Measurements from ENCODE around the gene STN1. TPM values are rescaled to one million over a fixed set of nuclear protein-coding genes. Genes with fewer than 3 reads are reported as not detected.
A peak's percentile ranks its signal among the peaks of the same experiment; 100 is the strongest.

Gene STN1
- total and polyA plus RNA-seq, 2 of the 4 experiments (the other 2 are of a cell fraction) = 17.8 to 32.3 TPM

DNA sequence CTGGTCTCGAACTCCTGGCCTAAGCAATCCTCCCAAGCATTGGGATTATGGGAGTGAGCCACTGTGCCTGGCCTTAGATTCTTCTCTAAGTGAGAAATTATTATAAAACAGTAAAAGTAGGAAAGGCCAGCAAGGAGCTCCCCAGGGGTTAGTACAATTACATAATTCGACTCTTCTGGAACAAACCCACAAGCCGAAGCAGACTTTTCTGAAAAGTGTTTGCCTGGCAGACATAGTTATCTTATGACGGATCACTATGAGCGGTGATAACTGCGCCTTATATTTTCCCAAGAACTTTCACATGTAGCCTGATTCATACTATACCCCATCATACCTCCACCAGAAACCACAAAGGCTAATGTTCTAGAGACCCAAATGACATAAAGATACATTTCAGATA lies 32.4 kb downstream of the STN1 start:
- no peak overlapping the region for H3K14ac ChIP-seq (replicated peaks; ENCODE audit: low read depth, low read length)
- H3K4me1 ChIP-seq (ENCODE audit: control insufficient read depth, insufficient read depth, low read length) = peaks cover 12% of the 10 kb centered on the region; the same call in 1 of the 2 replicates
- DNase-seq = peak; percentile 49
- POLR2A ChIA-PET (ENCODE audit: unreplicated experiment) = no interaction called here
- no peak overlapping the region for H4K8ac ChIP-seq (ENCODE audit: low read depth in 2 of 2, low read length in 2 of 2)
- no peak overlapping the region for H4K5ac ChIP-seq (ENCODE audit: low read depth, low read length)
- peaks cover 13% of the 10 kb centered on the region for H3K36me3 ChIP-seq (ENCODE audit: control insufficient read depth, insufficient read depth, low read length)
- H2BK5ac ChIP-seq (ENCODE audit: low read depth, low read length, poor library complexity, severe bottlenecking) = no peak overlapping the region
- in situ Hi-C loops (cut with MboI; ENCODE audit: low sequenced_read_pairs) (loop anchor here (5.0 kb wide), 2 partner anchors 237 to 322 kb away; partner anchors contain the start of gene SFR1), intact Hi-C loops (cut with micrococcal nuclease) (loop anchor here (5.0 kb wide), 5 partner anchors 142 to 467 kb away; partner anchors contain the start of genes CFAP58, GSTO1 and ITPRIP), dilution Hi-C loops (cut with HindIII; ENCODE audit: low sequenced_read_pairs, unreplicated experiment) (no loop called here)
- no peak overlapping the region for H3K23ac ChIP-seq (ENCODE audit: low read depth, low read length)
- TF ChIP-seq FOS (IDR thresholded peaks at IDR 0.05; ENCODE audit: low read depth, low read length) (no peak), RFX5 (IDR thresholded peaks at IDR 0.05; ENCODE audit: low read depth, low read length) (no peak), RCOR1 (IDR thresholded peaks at IDR 0.05; ENCODE audit: insufficient replicate concordance, low read length) (no peak), CEBPB (IDR thresholded peaks at IDR 0.05; ENCODE audit: low read depth, low read length) (no peak), CHD1 (IDR thresholded peaks at IDR 0.05; ENCODE audit: low read depth, low read length) (no peak), NFE2L2 (IDR thresholded peaks at IDR 0.05; ENCODE audit: low read depth, low read length) (no peak), MAZ (IDR thresholded peaks at IDR 0.05; ENCODE audit: borderline replicate concordance, low read depth, low read length) (no peak), MXI1 (IDR thresholded peaks at IDR 0.05; ENCODE audit: borderline replicate concordance, low read depth, low read length) (no peak), MAFK (IDR thresholded peaks at IDR 0.05; ENCODE audit: low read depth, low read length) (no peak), POLR2A (IDR thresholded peaks at IDR 0.05; ENCODE audit: low read depth, low read length) (no peak), BHLHE40 (IDR thresholded peaks at IDR 0.05; ENCODE audit: low read depth, low read length) (no peak), SMC3 (IDR thresholded peaks at IDR 0.05; ENCODE audit: low read depth, low read length) (no peak), RAD21 (IDR thresholded peaks at IDR 0.05; ENCODE audit: low read length) (no peak)
- TF ChIP-seq, protein P1, sequence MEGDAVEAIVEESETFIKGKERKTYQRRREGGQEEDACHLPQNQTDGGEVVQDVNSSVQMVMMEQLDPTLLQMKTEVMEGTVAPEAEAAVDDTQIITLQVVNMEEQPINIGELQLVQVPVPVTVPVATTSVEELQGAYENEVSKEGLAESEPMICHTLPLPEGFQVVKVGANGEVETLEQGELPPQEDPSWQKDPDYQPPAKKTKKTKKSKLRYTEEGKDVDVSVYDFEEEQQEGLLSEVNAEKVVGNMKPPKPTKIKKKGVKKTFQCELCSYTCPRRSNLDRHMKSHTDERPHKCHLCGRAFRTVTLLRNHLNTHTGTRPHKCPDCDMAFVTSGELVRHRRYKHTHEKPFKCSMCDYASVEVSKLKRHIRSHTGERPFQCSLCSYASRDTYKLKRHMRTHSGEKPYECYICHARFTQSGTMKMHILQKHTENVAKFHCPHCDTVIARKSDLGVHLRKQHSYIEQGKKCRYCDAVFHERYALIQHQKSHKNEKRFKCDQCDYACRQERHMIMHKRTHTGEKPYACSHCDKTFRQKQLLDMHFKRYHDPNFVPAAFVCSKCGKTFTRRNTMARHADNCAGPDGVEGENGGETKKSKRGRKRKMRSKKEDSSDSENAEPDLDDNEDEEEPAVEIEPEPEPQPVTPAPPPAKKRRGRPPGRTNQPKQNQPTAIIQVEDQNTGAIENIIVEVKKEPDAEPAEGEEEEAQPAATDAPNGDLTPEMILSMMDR (conservative IDR thresholded peaks at IDR 0.05; ENCODE audit: low read depth, low read length) = no peak
- TF ChIP-seq, protein P2, sequence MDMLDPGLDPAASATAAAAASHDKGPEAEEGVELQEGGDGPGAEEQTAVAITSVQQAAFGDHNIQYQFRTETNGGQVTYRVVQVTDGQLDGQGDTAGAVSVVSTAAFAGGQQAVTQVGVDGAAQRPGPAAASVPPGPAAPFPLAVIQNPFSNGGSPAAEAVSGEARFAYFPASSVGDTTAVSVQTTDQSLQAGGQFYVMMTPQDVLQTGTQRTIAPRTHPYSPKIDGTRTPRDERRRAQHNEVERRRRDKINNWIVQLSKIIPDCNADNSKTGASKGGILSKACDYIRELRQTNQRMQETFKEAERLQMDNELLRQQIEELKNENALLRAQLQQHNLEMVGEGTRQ (IDR thresholded peaks at IDR 0.05; ENCODE audit: low read depth, low read length) = no peak
- no peak overlapping the region for H2BK20ac ChIP-seq (ENCODE audit: low read depth, low read length)
- peaks cover 9% of the 10 kb centered on the region for H4K20me1 ChIP-seq (ENCODE audit: insufficient read depth, low read length)
- CTCF ChIA-PET = interaction anchor here (1.3 to 2.1 kb wide), 2 partner anchors 173 to 189 kb away, joined by 4 to 8 read pairs; no protein-coding TSS in a partner anchor
- no peak overlapping the region for H3K4ac ChIP-seq (ENCODE audit: low read depth, low read length)
- ATAC-seq (ENCODE audit: low read depth) = no peak
- no TSS peak for BruUV-seq (replicated peaks)
- no peak overlapping the region for H2BK15ac ChIP-seq (ENCODE audit: low read depth, low read length)
- no peak overlapping the region for H2AK5ac ChIP-seq (ENCODE audit: low read depth, low read length)
- WGBS, 2 experiments (ENCODE audit: extremely low coverage in 2 of 2, insufficient read length in 1 of 2) = no CpG with 5 or more reads among the region's 6 CpGs
- H2AFZ ChIP-seq (replicated peaks; ENCODE audit: low read length, poor library complexity) = no peak overlapping the region
- no peak overlapping the region for H4K91ac ChIP-seq (ENCODE audit: insufficient read depth, low read depth, low read length)
- H3K4me3 ChIP-seq (ENCODE audit: insufficient read depth, low read depth, low read length) = no peak overlapping the region
- no peaks in the 10 kb centered on the region for H3K79me1 ChIP-seq (ENCODE audit: low read depth in 1 of 2, low read length in 2 of 2)
- no peak overlapping the region for H3K27ac ChIP-seq (ENCODE audit: insufficient read depth, low read length)
- H3K9me3 ChIP-seq (ENCODE audit: control insufficient read depth, insufficient read depth, low read length) = no peaks in the 10 kb centered on the region
- H3K18ac ChIP-seq (ENCODE audit: low read depth, low read length) = no peak overlapping the region
- no peak overlapping the region for H3K9ac ChIP-seq (ENCODE audit: low read depth, low read length)
- no peaks in the 10 kb centered on the region for H3K9me1 ChIP-seq (ENCODE audit: insufficient read depth, low read length)
- no peaks in the 10 kb centered on the region for H3K27me3 ChIP-seq (ENCODE audit: control insufficient read depth, insufficient read depth, low read length)
- H2AK9ac ChIP-seq (replicated peaks; ENCODE audit: low read depth, low read length, poor library complexity) = no peak overlapping the region
- no peak overlapping the region for H2BK120ac ChIP-seq (ENCODE audit: low read depth, low read length)
- H3K56ac ChIP-seq (ENCODE audit: extremely low read depth, insufficient read depth, low read length) = no peak overlapping the region
- H3K4me2 ChIP-seq (ENCODE audit: low read depth, low read length) = no peak overlapping the region

Measured in IMR-90 (cell line).